H1 (cell line): ENCODE results near the gene FOXD2.

Source experiments
- JUND ChIP-seq: IDR thresholded peaks from 2 replicates; pipeline ENCODE4 v1.6.1; 2011; ENCODE audit warnings: mild to moderate bottlenecking, improper control_type of control experiment, low read length
- SAP30 ChIP-seq: fragments of 300-600 bp; sonication (generic); IDR thresholded peaks from 2 replicates; pipeline ENCODE4 v1.7.1; 2012; ENCODE audit warnings: low read length, moderate library complexity, mild to moderate bottlenecking, inconsistent platforms; ENCODE audit not compliant: insufficient read depth, insufficient replicate concordance
- SRF ChIP-seq: IDR thresholded peaks from 2 replicates; pipeline ENCODE4 v1.6.1; 2011; ENCODE audit warnings: mild to moderate bottlenecking, low read depth, low read length, moderate library complexity

- TF ChIP-seq SAP30, result no peak
- TF ChIP-seq SRF, result no peak
- TF ChIP-seq JUND, result no peak
These were observed 30.4 kb upstream of the FOXD2 start for GRCh38 chr1:47407481-47407880.
